Measurements from ENCODE around the gene LMO4.

Gene LMO4

DNA sequence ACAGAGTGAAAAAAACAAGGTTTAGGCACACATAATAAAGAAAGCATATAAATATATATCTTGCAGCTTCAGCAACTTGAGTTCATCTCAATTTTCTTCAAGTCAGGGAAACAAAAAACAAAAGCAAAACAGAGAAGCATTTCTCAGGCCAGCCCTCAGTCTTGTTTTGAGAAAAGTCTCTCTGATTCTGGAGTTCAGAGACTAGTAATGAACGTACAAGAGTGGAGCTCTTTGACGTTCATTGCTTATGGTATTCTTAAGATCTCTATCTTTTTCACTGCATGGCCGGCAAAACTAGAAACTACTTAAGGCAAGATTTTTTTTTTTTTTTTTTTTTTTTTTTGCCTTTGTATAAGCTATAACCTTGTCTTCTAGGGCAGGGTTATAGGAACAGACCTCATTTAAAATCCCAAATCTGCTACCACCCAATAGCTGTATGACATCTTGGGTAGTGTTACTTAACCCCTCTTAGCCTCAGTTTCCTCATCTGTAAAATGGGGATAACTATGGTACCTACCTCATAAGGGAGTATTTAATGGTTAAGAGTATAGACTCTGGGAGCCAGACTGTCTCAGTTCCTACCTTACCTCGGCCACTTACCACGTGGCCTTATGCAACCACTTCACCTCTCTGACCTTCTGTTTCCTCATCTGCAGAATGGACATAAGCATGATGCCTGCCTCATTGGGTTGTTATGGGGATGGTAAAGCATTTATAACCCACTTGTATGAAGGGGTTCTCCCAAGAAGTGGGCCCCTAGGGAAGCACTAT lies 33.6 kb downstream of the LMO4 start:
- no peak for FAIRE-seq

DNA sequence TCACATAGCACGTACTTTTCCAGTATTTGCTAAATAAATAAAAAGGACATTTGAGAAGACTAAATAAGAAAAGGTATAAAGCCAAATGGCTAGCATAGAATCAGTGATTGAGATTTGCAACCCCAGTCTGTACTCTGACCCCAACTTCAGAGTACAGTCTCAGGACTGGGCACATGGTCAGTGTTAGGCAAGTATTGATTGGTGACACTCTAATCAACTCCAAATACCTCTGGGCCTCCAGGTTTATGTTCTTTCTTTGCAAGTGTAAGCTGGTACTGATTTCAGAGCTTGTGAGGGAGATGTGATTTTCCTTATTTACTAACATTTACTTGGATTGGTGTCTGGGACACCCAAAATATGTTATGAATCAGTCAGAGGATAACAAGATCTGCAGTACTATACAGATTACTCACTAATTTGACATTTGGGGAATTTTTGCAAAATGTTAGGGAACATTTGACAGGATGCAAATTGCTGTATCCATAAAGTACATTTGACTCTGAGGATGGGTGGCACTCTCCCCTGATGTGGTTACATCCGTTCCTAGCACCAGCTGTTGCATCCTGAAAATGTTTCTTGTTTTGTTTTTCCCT lies 34.2 kb downstream of the LMO4 start:
- no peak for FAIRE-seq

GRCh38 chr1:87367549-87367948 lies 38.9 kb downstream of the LMO4 start:
- FAIRE-seq, result no peak

GRCh38 chr1:87368907-87369306 lies 40.2 kb downstream of the LMO4 start:
- no peak for FAIRE-seq

DNA sequence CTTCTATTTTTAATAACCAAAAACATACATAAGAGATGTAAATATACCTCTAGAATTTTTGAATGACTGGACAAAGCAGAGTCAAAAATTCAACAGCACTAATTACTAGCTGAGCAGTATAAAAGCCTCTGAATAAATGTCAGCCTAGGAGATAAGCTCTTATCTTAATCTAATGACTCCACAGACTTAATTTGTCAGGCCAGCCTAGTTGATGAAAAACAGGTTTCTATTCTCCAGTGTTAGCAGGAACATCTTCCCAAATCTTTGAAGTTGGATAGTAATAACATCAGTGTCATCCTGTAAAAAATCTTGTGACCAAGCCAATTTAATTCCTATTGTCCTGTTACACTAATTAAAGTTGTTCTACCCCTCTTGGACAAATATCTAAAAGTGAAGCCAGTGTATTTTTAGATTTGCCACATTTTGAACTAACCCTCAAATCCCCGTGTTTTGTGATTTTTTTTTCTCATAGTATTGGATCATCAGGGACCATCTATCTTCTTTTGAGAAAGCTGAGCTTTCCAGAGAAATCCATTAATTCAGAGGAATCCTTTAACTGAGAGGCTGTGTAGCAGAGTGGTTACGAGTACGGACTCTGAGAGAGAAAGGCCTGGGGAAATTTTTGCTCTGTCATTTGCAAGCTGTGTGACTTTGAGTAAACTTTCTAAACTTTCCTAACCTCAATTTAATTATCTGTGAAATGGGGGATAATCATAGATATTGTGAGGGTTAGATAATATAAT lies 41.2 kb downstream of the LMO4 start:
- FAIRE-seq, result no peak

DNA sequence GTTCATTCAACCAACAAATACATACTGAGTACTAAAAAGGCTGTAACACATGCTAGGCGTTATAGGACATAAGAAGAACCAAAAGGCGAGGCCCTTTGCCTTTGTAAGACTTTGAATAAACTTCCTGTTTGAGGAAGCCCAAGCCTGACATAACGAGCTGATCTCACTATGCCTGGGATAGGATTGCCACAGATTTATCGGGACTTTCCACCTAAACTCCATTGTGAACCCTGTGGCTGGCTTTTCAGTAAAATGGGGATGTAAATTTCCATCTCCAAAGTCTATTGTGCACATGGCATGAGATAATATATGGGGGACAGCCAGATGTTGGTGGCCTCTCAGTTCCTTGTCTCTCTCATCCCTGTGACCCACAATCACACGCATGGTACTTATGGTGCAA lies 41.9 kb downstream of the LMO4 start:
- FAIRE-seq, result no peak

GRCh38 chr1:87379306-87379705 lies 50.6 kb downstream of the LMO4 start:
- no peak for FAIRE-seq

DNA sequence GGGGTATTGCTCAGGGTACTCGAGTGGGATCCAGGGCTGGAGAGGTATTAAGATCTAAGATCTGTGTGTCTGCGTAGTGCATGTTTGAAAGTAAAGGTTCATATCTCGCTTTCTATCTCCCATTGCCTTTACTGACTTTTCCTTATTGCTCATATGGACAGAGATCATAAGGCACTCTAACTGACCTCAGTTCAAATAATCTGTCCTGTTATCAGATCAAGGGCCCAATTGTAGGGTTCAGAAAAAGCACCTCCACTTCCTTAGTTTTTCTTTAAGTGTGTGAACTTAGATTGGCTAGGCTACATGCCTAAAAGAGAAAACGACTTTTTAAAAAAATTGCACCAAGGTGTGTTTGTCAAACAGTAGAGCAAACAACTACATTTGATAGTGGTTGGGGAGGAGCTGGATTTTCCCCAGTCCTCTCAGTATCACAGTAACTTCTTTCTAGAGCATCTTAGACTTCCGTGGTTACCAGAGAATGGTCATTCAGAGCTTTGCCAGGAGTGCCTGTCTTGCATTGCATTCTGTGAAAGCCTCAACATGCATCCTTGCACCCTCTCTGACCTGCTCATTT lies 57.6 kb downstream of the LMO4 start:
- FAIRE-seq, result no peak

GRCh38 chr1:87388411-87388810 lies 59.7 kb downstream of the LMO4 start:
- no peak for FAIRE-seq

DNA sequence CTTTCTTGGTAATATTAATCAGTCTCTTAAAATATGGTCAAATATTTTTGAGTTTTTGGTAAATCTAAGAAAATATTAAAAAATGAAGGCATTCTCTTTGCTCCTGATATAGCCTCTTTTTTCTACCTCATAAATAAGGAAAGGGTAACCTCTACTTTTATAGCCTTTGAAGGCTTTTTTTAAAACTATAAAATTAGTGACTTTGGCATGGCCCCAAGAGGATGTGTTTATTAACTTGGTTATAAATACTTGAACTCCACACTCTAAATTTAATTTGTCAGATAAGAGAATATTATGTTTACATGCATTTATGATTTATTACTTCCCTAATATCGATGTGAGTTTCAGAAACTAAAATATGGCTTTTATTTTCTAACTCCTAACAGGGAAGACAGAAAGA lies 60.3 kb downstream of the LMO4 start:
- no peak for FAIRE-seq

DNA sequence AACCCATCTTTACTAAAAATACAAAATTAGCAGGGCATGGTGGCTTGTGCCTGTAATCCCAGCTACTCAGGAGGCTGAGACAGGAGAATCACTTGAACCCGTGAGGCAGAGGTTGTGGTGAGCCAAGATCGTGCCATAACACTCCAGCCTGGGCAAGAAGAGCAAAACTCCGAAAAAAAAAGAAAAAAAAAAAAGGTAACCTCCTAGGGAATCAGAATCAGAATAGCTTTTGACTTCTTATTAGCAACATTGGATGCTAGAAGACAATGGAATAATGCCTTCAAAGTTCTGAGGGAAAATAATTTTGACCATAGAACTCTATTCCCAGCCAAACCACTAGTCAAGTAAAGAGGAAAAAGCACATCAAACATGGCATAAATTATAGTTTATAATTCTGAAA lies 60.9 kb downstream of the LMO4 start:
- no peak for FAIRE-seq

- FAIRE-seq, result no peak
Measured at GRCh38 chr1:87392248-87393192, 63.8 kb downstream of the LMO4 start.

DNA sequence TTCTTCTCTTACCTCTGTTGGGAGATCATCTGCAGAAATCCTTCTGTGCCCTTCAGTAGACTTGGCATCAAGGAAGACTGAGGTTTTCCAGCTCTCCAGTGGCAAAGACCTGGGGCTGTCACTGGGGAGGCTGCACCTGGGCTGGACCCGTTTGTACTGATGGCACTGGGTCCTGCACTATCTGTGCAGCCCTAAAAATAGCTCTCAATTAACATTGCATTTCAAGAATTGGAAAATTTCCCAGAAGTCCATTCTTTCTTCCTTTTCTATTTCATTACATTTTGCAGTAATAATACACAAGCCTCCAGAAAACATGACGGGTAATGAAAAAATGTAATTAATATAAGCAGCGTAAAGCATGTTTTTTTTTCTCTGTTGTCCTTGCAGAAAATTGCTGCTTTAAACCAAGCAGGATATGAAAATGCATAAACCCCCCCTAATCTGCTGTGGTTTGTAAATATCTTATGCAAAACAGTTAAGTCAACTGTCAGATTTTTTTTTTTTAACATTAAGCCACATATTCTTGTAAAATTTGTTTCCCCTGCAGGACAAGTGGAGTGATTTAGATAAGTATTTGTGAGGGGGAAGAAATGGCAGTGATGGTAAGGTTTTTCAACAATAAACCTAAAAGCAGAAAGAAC lies 64.9 kb downstream of the LMO4 start:
- FAIRE-seq, result no peak

- no peak for FAIRE-seq
Measured at GRCh38 chr1:87394513-87394912, 65.8 kb downstream of the LMO4 start.

DNA sequence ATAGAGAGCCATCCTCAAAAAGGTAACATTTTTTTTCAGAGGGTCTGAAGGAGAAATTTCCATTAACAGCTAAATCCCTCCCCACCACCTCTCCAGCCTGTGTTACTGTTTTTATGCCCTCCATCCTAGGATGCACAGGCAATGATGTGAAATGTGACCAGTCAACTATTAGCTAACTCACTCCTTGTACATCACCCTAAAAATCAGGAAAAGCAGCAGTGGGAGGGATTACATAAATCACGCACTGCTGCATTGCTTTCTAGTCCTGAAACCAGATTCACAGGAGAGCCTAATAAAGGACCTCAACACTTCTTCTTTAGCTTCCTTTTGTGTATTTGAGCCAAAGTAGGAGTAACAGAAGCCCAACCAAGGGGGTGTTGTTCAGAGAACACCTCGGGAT lies 66.3 kb downstream of the LMO4 start:
- no peak for FAIRE-seq
